ENCODE results near the gene RYR2.

RYR2 gene

DNA sequence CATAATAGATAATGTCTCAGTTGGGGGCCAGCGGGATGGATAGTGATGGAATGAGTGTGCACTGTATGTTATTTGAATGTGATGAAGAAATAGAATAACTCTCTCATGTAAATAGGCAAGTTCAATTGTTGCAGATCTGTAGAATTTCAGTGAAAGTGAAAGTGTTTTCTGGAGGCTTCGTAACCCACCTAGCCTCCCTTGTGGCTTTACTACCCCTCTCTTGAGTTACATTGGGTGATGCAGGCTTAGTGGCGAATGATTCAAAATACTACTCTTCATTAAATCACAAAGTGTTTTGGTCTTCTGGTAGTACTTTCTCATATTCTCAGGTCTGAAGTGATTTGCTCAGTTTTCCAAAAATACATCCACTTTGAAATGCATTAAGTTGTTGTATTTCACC is 436.9 kb downstream of the RYR2 start:
- Histone ChIP-seq H3K4me3 (ENCODE audit: low read depth, low read length) (no peak overlapping the region), H2BK5ac (ENCODE audit: low read depth, low read length, poor library complexity) (no peak overlapping the region), H3K9ac (ENCODE audit: low read length) (no peak overlapping the region), H3K18ac (ENCODE audit: low read length) (no peak overlapping the region), H2AFZ (ENCODE audit: insufficient read depth, low read length, poor library complexity) (no peak overlapping the region), H3K4me2 (ENCODE audit: low read length) (no peak overlapping the region), H2AK5ac (ENCODE audit: low read length) (no peak overlapping the region), H3K27ac (ENCODE audit: low read depth, low read length) (no peak overlapping the region), H4K91ac (ENCODE audit: low read depth, low read length) (no peak overlapping the region), H2BK120ac (ENCODE audit: insufficient read depth, low read length, poor library complexity) (no peak overlapping the region), H2BK12ac (ENCODE audit: low read length) (no peak overlapping the region), H4K12ac (ENCODE audit: low read depth, low read length) (no peak overlapping the region), H3K36me3 (ENCODE audit: control insufficient read depth in 1 of 2, insufficient read depth in 2 of 2, low read length in 2 of 2) (peaks cover 2 to 3% of the 10 kb centered on the region in 2 experiments), H4K8ac (ENCODE audit: low read depth, low read length) (no peak overlapping the region), H3K4ac (ENCODE audit: low read depth, low read length) (no peak overlapping the region), H3K9me3 (ENCODE audit: insufficient read depth, low read depth, low read length) (no peaks in the 10 kb centered on the region), H3K14ac (ENCODE audit: low read length) (no peak overlapping the region), H3K23ac (ENCODE audit: low read length) (no peak overlapping the region), H3K27me3 (ENCODE audit: insufficient read depth, low read length) (no peaks in the 10 kb centered on the region), H3K4me1 (ENCODE audit: control insufficient read depth in 1 of 2, insufficient read depth in 2 of 2, low read length in 2 of 2) (no peaks in the 10 kb centered on the region), H3K79me1 (ENCODE audit: low read length) (no peaks in the 10 kb centered on the region), H3K79me2 (ENCODE audit: control insufficient read depth, insufficient read depth, low read length, poor library complexity) (no peaks in the 10 kb centered on the region)
- no CpG with 5 or more reads among the region's 3 CpGs for WGBS (ENCODE audit: extremely low coverage, insufficient coverage, insufficient read length)
- no peak for DNase-seq

DNA sequence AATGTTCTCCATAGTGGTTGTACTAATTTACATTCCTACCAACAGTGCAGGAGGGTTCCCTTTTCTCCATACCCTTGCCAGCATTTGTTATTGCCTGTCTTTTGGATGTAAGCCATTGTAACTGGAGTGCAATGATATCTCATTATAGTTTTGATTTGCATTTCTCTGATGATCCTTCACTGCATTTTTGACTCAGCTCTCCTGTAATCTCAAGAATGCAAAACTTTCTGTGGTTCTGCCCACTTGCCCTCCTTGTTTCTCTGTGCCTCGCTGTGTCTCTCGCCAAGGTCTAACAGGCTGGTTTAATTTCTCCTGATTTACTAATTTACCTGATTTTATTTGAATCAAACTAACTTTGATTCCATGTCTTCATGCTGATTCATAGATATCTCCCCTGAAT is 440.8 kb downstream of the RYR2 start:
- no CpG with 5 or more reads among the region's 2 CpGs for WGBS (ENCODE audit: extremely low coverage, insufficient coverage, insufficient read length)
- H4K12ac ChIP-seq (ENCODE audit: low read depth, low read length) = no peak overlapping the region
- H3K27ac ChIP-seq (ENCODE audit: low read depth, low read length) = no peak overlapping the region
- no peak overlapping the region for H4K8ac ChIP-seq (ENCODE audit: low read depth, low read length)
- H2AFZ ChIP-seq (ENCODE audit: insufficient read depth, low read length, poor library complexity) = no peak overlapping the region
- no peak overlapping the region for H3K14ac ChIP-seq (ENCODE audit: low read length)
- no peak overlapping the region for H3K4me3 ChIP-seq (ENCODE audit: low read depth, low read length)
- DNase-seq = no peak
- no peak overlapping the region for H3K4ac ChIP-seq (ENCODE audit: low read depth, low read length)
- no peak overlapping the region for H2AK5ac ChIP-seq (ENCODE audit: low read length)
- no peak overlapping the region for H2BK12ac ChIP-seq (ENCODE audit: low read length)
- H3K18ac ChIP-seq (ENCODE audit: low read length) = no peak overlapping the region
- H4K91ac ChIP-seq (ENCODE audit: low read depth, low read length) = no peak overlapping the region
- H3K79me2 ChIP-seq (ENCODE audit: control insufficient read depth, insufficient read depth, low read length, poor library complexity) = no peaks in the 10 kb centered on the region
- H3K4me1 ChIP-seq (ENCODE audit: control insufficient read depth in 1 of 2, insufficient read depth in 2 of 2, low read length in 2 of 2) = no peaks in the 10 kb centered on the region
- H2BK5ac ChIP-seq (ENCODE audit: low read depth, low read length, poor library complexity) = no peak overlapping the region
- no peaks in the 10 kb centered on the region for H3K9me3 ChIP-seq (ENCODE audit: insufficient read depth, low read depth, low read length)
- no peak overlapping the region for H3K9ac ChIP-seq (ENCODE audit: low read length)
- H3K23ac ChIP-seq (ENCODE audit: low read length) = no peak overlapping the region
- no peak overlapping the region for H3K4me2 ChIP-seq (ENCODE audit: low read length)
- no peaks in the 10 kb centered on the region for H3K27me3 ChIP-seq (ENCODE audit: insufficient read depth, low read length)
- H3K36me3 ChIP-seq (ENCODE audit: control insufficient read depth in 1 of 2, insufficient read depth in 2 of 2, low read length in 2 of 2) = peaks cover 0 to 2% of the 10 kb centered on the region in 2 experiments
- H2BK120ac ChIP-seq (ENCODE audit: insufficient read depth, low read length, poor library complexity) = no peak overlapping the region
- no peaks in the 10 kb centered on the region for H3K79me1 ChIP-seq (ENCODE audit: low read length)

DNA sequence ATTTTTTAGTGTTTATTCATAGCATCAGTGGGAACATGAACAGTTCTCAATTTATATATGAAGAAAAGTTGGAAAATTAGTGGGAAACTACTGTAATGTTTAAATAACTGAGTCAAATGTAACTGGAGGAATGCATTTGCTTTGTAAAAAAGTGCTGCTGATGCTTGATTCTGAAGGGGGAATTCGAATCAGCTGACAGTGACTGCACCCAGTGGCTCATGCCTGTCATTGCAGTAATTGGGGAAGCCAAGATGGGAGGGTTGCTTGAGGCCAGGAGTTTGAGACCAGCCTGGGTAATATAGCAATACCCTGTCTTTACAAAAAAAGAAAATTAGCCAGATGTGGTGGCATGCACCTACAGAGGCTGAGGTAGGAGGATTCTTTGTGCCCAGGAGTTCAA is 450.4 kb downstream of the RYR2 start:
- WGBS (ENCODE audit: extremely low coverage, insufficient coverage, insufficient read length) = no CpG with 5 or more reads among the region's 1 CpG
- Histone ChIP-seq H4K12ac (ENCODE audit: low read depth, low read length) (no peak overlapping the region), H2BK5ac (ENCODE audit: low read depth, low read length, poor library complexity) (no peak overlapping the region), H2AFZ (ENCODE audit: insufficient read depth, low read length, poor library complexity) (no peak overlapping the region), H3K27me3 (ENCODE audit: insufficient read depth, low read length) (no peaks in the 10 kb centered on the region), H3K18ac (ENCODE audit: low read length) (no peak overlapping the region), H3K9me3 (ENCODE audit: insufficient read depth, low read depth, low read length) (no peaks in the 10 kb centered on the region), H3K27ac (ENCODE audit: low read depth, low read length) (no peak overlapping the region), H3K4ac (ENCODE audit: low read depth, low read length) (no peak overlapping the region), H3K36me3 (ENCODE audit: control insufficient read depth in 1 of 2, insufficient read depth in 2 of 2, low read length in 2 of 2) (peaks cover 0 to 3% of the 10 kb centered on the region in 2 experiments), H2BK120ac (ENCODE audit: insufficient read depth, low read length, poor library complexity) (no peak overlapping the region), H3K9ac (ENCODE audit: low read length) (no peak overlapping the region), H3K4me2 (ENCODE audit: low read length) (no peak overlapping the region), H3K79me2 (ENCODE audit: control insufficient read depth, insufficient read depth, low read length, poor library complexity) (no peaks in the 10 kb centered on the region), H2BK12ac (ENCODE audit: low read length) (no peak overlapping the region), H4K91ac (ENCODE audit: low read depth, low read length) (no peak overlapping the region), H3K14ac (ENCODE audit: low read length) (no peak overlapping the region), H3K79me1 (ENCODE audit: low read length) (no peaks in the 10 kb centered on the region), H3K4me3 (ENCODE audit: low read depth, low read length) (no peak overlapping the region), H2AK5ac (ENCODE audit: low read length) (no peak overlapping the region), H4K8ac (ENCODE audit: low read depth, low read length) (no peak overlapping the region), H3K23ac (ENCODE audit: low read length) (no peak overlapping the region), H3K4me1 (ENCODE audit: control insufficient read depth in 1 of 2, insufficient read depth in 2 of 2, low read length in 2 of 2) (no peaks in the 10 kb centered on the region)
- no peak for DNase-seq

DNA sequence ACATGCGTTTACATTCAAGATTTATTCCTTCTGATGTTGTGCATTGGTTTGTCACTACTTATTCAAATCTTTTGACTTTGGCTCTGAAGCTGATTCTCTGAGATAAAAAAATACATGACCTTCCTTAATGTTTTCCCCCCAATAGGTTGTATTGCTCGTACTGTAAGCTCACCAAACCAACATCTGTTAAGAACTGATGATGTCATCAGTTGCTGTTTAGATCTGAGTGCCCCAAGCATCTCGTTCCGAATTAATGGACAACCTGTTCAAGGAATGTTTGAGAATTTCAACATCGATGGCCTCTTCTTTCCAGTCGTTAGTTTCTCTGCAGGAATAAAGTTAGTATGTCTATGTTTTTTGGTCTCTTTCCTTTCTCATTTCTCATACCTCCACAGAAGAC is 458.6 kb downstream of the RYR2 start:
- H4K91ac ChIP-seq (ENCODE audit: low read depth, low read length) = no peak overlapping the region
- H3K79me1 ChIP-seq (ENCODE audit: low read length) = no peaks in the 10 kb centered on the region
- DNase-seq = no peak
- H3K4ac ChIP-seq (ENCODE audit: low read depth, low read length) = no peak overlapping the region
- no peak overlapping the region for H4K8ac ChIP-seq (ENCODE audit: low read depth, low read length)
- no peaks in the 10 kb centered on the region for H3K27me3 ChIP-seq (ENCODE audit: insufficient read depth, low read length)
- H4K12ac ChIP-seq (ENCODE audit: low read depth, low read length) = no peak overlapping the region
- H3K27ac ChIP-seq (ENCODE audit: low read depth, low read length) = no peak overlapping the region
- H2AK5ac ChIP-seq (ENCODE audit: low read length) = no peak overlapping the region
- H2BK120ac ChIP-seq (ENCODE audit: insufficient read depth, low read length, poor library complexity) = no peak overlapping the region
- H3K9ac ChIP-seq (ENCODE audit: low read length) = no peak overlapping the region
- no peak overlapping the region for H3K23ac ChIP-seq (ENCODE audit: low read length)
- no peak overlapping the region for H3K4me3 ChIP-seq (ENCODE audit: low read depth, low read length)
- H3K9me3 ChIP-seq (ENCODE audit: insufficient read depth, low read depth, low read length) = peaks cover 2% of the 10 kb centered on the region
- H3K79me2 ChIP-seq (ENCODE audit: control insufficient read depth, insufficient read depth, low read length, poor library complexity) = no peaks in the 10 kb centered on the region
- no peak overlapping the region for H3K14ac ChIP-seq (ENCODE audit: low read length)
- peaks cover 3% of the 10 kb centered on the region in 2 experiments for H3K36me3 ChIP-seq (ENCODE audit: control insufficient read depth in 1 of 2, insufficient read depth in 2 of 2, low read length in 2 of 2)
- no peak overlapping the region for H3K18ac ChIP-seq (ENCODE audit: low read length)
- no peaks in the 10 kb centered on the region for H3K4me1 ChIP-seq (ENCODE audit: control insufficient read depth in 1 of 2, insufficient read depth in 2 of 2, low read length in 2 of 2)
- H2AFZ ChIP-seq (ENCODE audit: insufficient read depth, low read length, poor library complexity) = no peak overlapping the region
- no peak overlapping the region for H2BK5ac ChIP-seq (ENCODE audit: low read depth, low read length, poor library complexity)
- H3K4me2 ChIP-seq (ENCODE audit: low read length) = no peak overlapping the region
- H2BK12ac ChIP-seq (ENCODE audit: low read length) = no peak overlapping the region
- WGBS (ENCODE audit: extremely low coverage, insufficient coverage, insufficient read length) = no CpG with 5 or more reads among the region's 6 CpGs
